ENCODE data around the gene TRA2A. TPM values are rescaled to one million over a fixed set of nuclear protein-coding genes. Genes with fewer than 3 reads are reported as not detected.

TRA2A gene
- total and polyA plus RNA-seq, 11 donors: 13.2 to 55.7 (median 32.5) TPM

DNA sequence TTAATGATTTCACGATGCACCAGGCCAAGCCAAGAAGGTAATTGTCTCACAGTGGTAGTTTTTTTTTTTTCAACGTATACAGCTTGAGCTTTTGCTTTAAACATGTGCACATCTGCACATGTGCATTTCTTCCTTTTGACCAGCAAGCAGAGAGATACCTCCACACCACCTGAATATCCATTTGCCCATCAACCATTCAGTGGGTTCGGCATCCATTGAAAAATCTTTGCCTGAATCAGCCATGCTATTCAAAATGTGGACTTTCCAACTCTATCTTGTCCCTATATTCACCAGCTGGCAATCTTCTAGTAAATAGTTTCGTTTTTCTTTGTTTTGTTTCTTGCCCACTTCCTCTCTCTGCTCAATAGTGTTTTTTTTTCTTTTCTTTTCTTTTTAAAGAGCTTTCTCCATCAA is 7.7 kb upstream of the TRA2A start:
- intact Hi-C loops (cut with DNase I): loop anchor here in 1 of 10 donors (10.0 kb wide), 1 partner anchor 245 kb away; the partner anchor contains the start of gene MALSU1
- TF ChIP-seq CTCF (IDR thresholded peaks at IDR 0.05) (no peak), POLR2A (IDR thresholded peaks at IDR 0.05) (no peak)
- ATAC-seq (no peak), DNase-seq (no peak)
- H3K36me3 ChIP-seq: no peaks in the 10 kb centered on the region
- no peak overlapping the region for H3K27ac ChIP-seq
- no peak overlapping the region for H3K4me3 ChIP-seq
- peaks cover 0 to 6% (median 0%) of the 10 kb centered on the region in 12 donors for H3K9me3 ChIP-seq
- 68 to 73% (median 70%) methylated on average over 4 of the region's 4 CpGs for WGBS, 4 donors
- H3K27me3 ChIP-seq: no peaks in the 10 kb centered on the region
- peaks cover 0 to 5% (median 0%) of the 10 kb centered on the region in 12 donors for H3K4me1 ChIP-seq

DNA sequence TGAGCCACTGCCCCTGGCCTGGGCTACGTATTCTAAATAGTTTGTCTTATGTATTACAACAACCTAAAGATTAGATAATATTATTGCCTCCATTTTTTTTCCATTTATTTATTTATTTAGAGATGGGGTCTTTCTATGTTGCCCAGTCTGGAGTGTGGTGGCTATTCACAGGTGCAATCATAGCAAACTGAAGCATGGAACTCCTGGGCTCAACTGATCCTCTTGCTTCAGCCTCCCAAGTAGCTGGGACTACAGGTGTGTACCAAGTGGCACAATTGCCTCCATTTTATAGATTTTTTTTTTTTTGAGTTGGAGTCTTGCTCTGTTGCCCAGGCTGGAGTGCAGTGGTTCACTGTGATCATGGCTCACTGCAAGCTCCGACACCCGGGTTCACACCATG is 6.5 kb upstream of the TRA2A start:
- Histone ChIP-seq H3K27ac (no peak overlapping the region), H3K36me3 (no peaks in the 10 kb centered on the region), H3K9me3 (peaks cover 0 to 6% (median 0%) of the 10 kb centered on the region in 12 donors), H3K4me1 (peaks cover 0 to 5% (median 0%) of the 10 kb centered on the region in 12 donors), H3K27me3 (no peaks in the 10 kb centered on the region), H3K4me3 (no peak overlapping the region)
- DNase-seq: no peak
- ATAC-seq: no peak
- TF ChIP-seq CTCF (IDR thresholded peaks at IDR 0.05) (no peak), POLR2A (IDR thresholded peaks at IDR 0.05) (no peak)
- intact Hi-C loops (cut with DNase I): loop anchor here in 1 of 10 donors (10.0 kb wide), 1 partner anchor 244 kb away; the partner anchor contains the start of gene MALSU1
- WGBS, 4 donors: 93 to 100% (median 95%) methylated on average over 3 of the region's 3 CpGs

- no peak for ATAC-seq
- Histone ChIP-seq H3K4me3 (no peak overlapping the region), H3K27me3 (no peaks in the 10 kb centered on the region), H3K4me1 (peaks cover 0 to 27% (median 21%) of the 10 kb centered on the region in 12 donors), H3K9me3 (no peaks in the 10 kb centered on the region), H3K36me3 (no peaks in the 10 kb centered on the region), H3K27ac (no peak overlapping the region)
- no peak for TF ChIP-seq POLR2A (IDR thresholded peaks at IDR 0.05)
- no peak for TF ChIP-seq CTCF (IDR thresholded peaks at IDR 0.05)
- DNase-seq: no peak
- intact Hi-C loops (cut with DNase I): loop anchor here in 2 of 10 donors (2.0 to 10.0 kb wide), 3 partner anchors 148 to 238 kb away; partner anchors contain the start of genes MALSU1 (in 2 of the 2) and FAM221A (in 1 of the 2)
- WGBS, 4 donors: 91 to 98% (median 97%) methylated on average over 5 of the region's 5 CpGs
These were observed 1.4 kb upstream of the TRA2A start for GRCh38 chr7:23533238-23533604.

- H3K4me1 ChIP-seq: peaks cover 0 to 33% (median 27%) of the 10 kb centered on the region in 12 donors
- WGBS, 4 donors: 91 to 94% (median 92%) methylated on average over 23 of the region's 23 CpGs
- H3K36me3 ChIP-seq: no peaks in the 10 kb centered on the region
- no peaks in the 10 kb centered on the region for H3K9me3 ChIP-seq
- peak overlapping the region; percentile 36 to 97 (median 84) for H3K4me3 ChIP-seq
- H3K27ac ChIP-seq: peak overlapping the region; percentile 83 to 99 (median 96)
- ATAC-seq (no peak), DNase-seq (peak in 1 of 5 donors; percentile 31)
- intact Hi-C loops (cut with DNase I): loop anchor here in 2 of 10 donors (2.0 to 10.0 kb wide), 3 partner anchors 148 to 238 kb away; partner anchors contain the start of genes MALSU1 (in 2 of the 2) and FAM221A (in 1 of the 2)
- no peaks in the 10 kb centered on the region for H3K27me3 ChIP-seq
- TF ChIP-seq POLR2A (IDR thresholded peaks at IDR 0.05) (no peak), CTCF (IDR thresholded peaks at IDR 0.05) (no peak)
These were observed 883 bp upstream of the TRA2A start for GRCh38 chr7:23532490-23533237.

Data from heart left ventricle (tissue), 16 donors.